ENCODE measurements around the gene CPNE4. TPM values are rescaled to one million over a fixed set of nuclear protein-coding genes. Genes with fewer than 3 reads are reported as not detected.
A peak's percentile ranks its signal among the peaks of the same experiment; 100 is the strongest.
"Not testable (repeated sequence)": the region's sequence is repeated elsewhere in the genome, so short reads cannot be mapped to it uniquely, and the experiment has no call there.

Gene CPNE4
- total RNA-seq, 2 donors from 2014 or later: not detected

- no peak for TF ChIP-seq POLR2A (IDR thresholded peaks at IDR 0.05)
- TF ChIP-seq, protein P1, sequence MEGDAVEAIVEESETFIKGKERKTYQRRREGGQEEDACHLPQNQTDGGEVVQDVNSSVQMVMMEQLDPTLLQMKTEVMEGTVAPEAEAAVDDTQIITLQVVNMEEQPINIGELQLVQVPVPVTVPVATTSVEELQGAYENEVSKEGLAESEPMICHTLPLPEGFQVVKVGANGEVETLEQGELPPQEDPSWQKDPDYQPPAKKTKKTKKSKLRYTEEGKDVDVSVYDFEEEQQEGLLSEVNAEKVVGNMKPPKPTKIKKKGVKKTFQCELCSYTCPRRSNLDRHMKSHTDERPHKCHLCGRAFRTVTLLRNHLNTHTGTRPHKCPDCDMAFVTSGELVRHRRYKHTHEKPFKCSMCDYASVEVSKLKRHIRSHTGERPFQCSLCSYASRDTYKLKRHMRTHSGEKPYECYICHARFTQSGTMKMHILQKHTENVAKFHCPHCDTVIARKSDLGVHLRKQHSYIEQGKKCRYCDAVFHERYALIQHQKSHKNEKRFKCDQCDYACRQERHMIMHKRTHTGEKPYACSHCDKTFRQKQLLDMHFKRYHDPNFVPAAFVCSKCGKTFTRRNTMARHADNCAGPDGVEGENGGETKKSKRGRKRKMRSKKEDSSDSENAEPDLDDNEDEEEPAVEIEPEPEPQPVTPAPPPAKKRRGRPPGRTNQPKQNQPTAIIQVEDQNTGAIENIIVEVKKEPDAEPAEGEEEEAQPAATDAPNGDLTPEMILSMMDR (IDR thresholded peaks at IDR 0.05): no peak
- no peak overlapping the region for H3K4me3 ChIP-seq
- no peaks in the 10 kb centered on the region for H3K4me1 ChIP-seq
- H3K27ac ChIP-seq: no peak overlapping the region
- intact Hi-C loops (cut with DNase I): no loop called here
- H3K9me3 ChIP-seq: no peaks in the 10 kb centered on the region
- DNase-seq: no peak
- WGBS, 2 donors: 31 to 75% methylated on average over 1 of the region's 1 CpG
- no peaks in the 10 kb centered on the region for H3K27me3 ChIP-seq
- H3K36me3 ChIP-seq (replicated peaks in 1 of 2; ENCODE audit: insufficient read depth in 1 of 2, low read depth in 2 of 2): no peaks in the 10 kb centered on the region
- no peak for ATAC-seq
Measured at GRCh38 chr3:132047209-132047608, 12.4 kb upstream of the CPNE4 start.

GRCh38 chr3:132044874-132045273, 10.1 kb upstream of the CPNE4 start:
- DNase-seq, ATAC-seq: not testable (repeated sequence)

DNA sequence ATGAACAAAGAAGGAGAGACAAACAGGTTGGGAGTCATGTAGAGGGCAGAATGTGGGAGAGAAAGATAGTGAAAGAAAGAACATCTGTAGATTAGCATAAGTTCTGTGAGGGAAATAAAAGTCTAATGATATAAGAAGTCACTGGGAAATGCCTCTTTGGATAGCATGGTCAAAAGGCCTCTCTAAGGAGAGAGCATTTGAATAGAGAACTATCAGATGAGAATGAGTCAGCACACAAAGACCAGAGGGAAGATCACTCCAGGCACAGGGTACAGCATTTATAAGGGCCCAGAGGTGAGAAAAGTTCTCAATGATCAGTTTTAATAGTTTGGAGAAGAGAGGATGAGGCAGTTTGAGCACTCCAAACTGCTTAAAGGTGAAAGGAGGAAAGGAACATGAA, 7.9 kb upstream of the CPNE4 start:
- TF ChIP-seq POLR2A (IDR thresholded peaks at IDR 0.05): no peak
- TF ChIP-seq, protein P1 (IDR thresholded peaks at IDR 0.05): no peak
- Histone ChIP-seq H3K27ac (no peak overlapping the region), H3K36me3 (replicated peaks in 1 of 2; ENCODE audit: insufficient read depth in 1 of 2, low read depth in 2 of 2) (no peaks in the 10 kb centered on the region), H3K9me3 (no peaks in the 10 kb centered on the region), H3K4me1 (no peaks in the 10 kb centered on the region), H3K4me3 (no peak overlapping the region), H3K27me3 (no peaks in the 10 kb centered on the region)
- ATAC-seq: no peak
- no peak for DNase-seq
- intact Hi-C loops (cut with DNase I): no loop called here

More at GRCh38 chr3:132044874-132045273, 10.1 kb upstream of the CPNE4 start:
- intact Hi-C loops (cut with DNase I); H3K27ac ChIP-seq; H3K4me3 ChIP-seq; H3K9me3 ChIP-seq; H3K27me3 ChIP-seq; H3K4me1 ChIP-seq; H3K36me3 ChIP-seq (replicated peaks in 1 of 2; ENCODE audit: insufficient read depth in 1 of 2, low read depth in 2 of 2): not testable (repeated sequence)
- 70 to 76% methylated on average over 1 to 2 of the region's 2 CpGs for WGBS, 2 donors

DNA sequence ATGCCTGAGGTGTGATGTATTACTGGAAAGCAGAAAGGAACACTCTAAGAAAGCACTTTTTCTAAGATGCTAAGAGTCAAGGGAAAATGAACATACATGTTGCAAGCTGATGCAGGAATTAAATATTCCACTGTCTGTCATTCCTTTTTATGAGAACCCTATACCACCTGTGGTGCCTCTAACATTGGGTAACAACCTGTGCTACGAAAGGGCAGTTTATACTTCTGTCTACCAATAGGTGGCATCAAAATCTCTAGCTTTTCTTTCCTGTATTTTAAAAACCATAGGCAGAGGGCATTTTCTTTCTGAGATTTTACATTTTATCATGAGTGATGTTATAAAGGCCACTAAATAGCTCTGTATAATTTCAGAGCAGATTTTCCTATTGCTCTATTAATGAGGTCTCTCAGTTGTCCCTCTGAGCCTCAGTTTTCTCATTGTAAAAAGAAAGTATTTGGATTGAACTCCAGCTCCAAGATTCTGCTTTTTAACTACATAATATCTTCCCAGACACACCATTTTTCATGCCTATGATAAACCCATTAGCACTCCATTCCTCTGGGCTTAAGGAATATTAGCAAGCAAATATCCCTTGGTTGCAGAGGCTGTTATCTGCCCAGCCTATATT, 3.5 kb upstream of the CPNE4 start:
- intact Hi-C loops (cut with DNase I): loop anchor here (10.0 kb wide), 1 partner anchor 244 kb away; no protein-coding TSS in a partner anchor
- peaks cover 11% of the 10 kb centered on the region for H3K4me1 ChIP-seq
- DNase-seq (no peak), ATAC-seq (no peak)
- WGBS, 2 donors: 0% methylated on average over 1 of the region's 1 CpG
- peaks cover 0 to 8% of the 10 kb centered on the region in 2 donors for H3K27me3 ChIP-seq
- TF ChIP-seq POLR2A (IDR thresholded peaks at IDR 0.05): no peak
- TF ChIP-seq, protein P1 (IDR thresholded peaks at IDR 0.05): peak in 6 of 7 experiments; percentile 21 to 44 (median 40)
- H3K27ac ChIP-seq: no peak overlapping the region
- no peaks in the 10 kb centered on the region for H3K36me3 ChIP-seq (replicated peaks in 1 of 2; ENCODE audit: insufficient read depth in 1 of 2, low read depth in 2 of 2)
- H3K9me3 ChIP-seq: no peaks in the 10 kb centered on the region
- no peak overlapping the region for H3K4me3 ChIP-seq

GRCh38 chr3:132037581-132037980, 2.8 kb upstream of the CPNE4 start:
- intact Hi-C loops (cut with DNase I): loop anchor here (10.0 kb wide), 1 partner anchor 243 kb away; no protein-coding TSS in a partner anchor
- DNase-seq (no peak), ATAC-seq (no peak)
- peaks cover 11% of the 10 kb centered on the region for H3K4me1 ChIP-seq
- no peaks in the 10 kb centered on the region for H3K9me3 ChIP-seq
- peaks cover 0 to 8% of the 10 kb centered on the region in 2 donors for H3K27me3 ChIP-seq
- H3K27ac ChIP-seq: no peak overlapping the region
- H3K4me3 ChIP-seq: no peak overlapping the region
- H3K36me3 ChIP-seq (replicated peaks in 1 of 2; ENCODE audit: insufficient read depth in 1 of 2, low read depth in 2 of 2): no peaks in the 10 kb centered on the region
- TF ChIP-seq, protein P1 (IDR thresholded peaks at IDR 0.05): no peak
- no peak for TF ChIP-seq POLR2A (IDR thresholded peaks at IDR 0.05)
- WGBS, 2 donors: 17 to 28% methylated on average over 3 of the region's 3 CpGs

Measured in body of pancreas (tissue), 4 donors.